D721Med (cell line): ENCODE data around the gene MAP1LC3B2.

Source experiments
- DNase-seq: peaks from one replicate; pipeline ENCODE4 v3.0.0; 2011; ENCODE audit warnings: low spot score; ENCODE audit not compliant: insufficient read length
- FAIRE-seq: peaks from 2 replicates; lab custom pipeline; 2011; peaks lifted over from hg19 to GRCh38; lab: Jason Lieb, UNC
- TF ChIP-seq, protein P1 (sequence below): IDR thresholded peaks from 2 replicates; pipeline ENCODE4 v1.5.1; 2012; ENCODE audit warnings: mild to moderate bottlenecking, control low read depth; ENCODE audit not compliant: insufficient read depth; ENCODE audit errors: missing control alignments

Gene MAP1LC3B2

DNA sequence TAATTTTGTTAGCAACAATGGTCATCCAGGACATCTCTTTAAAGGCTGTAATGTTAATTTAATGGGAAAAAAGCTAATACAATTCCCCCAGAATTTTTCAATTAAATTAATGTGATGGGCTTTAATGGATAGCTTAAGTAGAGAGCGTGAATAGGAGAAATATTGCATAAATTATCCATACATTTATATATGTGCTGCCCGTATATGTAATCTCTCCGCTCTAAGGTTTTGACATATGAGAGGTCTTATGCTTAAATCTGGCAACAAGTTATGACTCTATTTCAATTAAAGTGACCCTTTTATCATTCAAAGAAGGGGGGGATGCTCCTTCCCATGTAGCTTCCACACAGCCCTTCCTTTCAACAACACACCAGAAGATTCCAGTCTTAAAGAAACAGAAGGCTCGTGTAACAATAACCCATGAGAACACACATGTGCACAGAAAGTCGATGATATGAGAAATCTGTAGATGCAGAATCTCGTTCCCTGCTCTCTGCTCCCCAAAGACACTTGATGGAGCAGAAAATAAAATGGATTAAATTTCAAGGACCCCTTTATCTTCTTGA lies 24.0 kb downstream of the MAP1LC3B2 start:
- TF ChIP-seq, protein P1, sequence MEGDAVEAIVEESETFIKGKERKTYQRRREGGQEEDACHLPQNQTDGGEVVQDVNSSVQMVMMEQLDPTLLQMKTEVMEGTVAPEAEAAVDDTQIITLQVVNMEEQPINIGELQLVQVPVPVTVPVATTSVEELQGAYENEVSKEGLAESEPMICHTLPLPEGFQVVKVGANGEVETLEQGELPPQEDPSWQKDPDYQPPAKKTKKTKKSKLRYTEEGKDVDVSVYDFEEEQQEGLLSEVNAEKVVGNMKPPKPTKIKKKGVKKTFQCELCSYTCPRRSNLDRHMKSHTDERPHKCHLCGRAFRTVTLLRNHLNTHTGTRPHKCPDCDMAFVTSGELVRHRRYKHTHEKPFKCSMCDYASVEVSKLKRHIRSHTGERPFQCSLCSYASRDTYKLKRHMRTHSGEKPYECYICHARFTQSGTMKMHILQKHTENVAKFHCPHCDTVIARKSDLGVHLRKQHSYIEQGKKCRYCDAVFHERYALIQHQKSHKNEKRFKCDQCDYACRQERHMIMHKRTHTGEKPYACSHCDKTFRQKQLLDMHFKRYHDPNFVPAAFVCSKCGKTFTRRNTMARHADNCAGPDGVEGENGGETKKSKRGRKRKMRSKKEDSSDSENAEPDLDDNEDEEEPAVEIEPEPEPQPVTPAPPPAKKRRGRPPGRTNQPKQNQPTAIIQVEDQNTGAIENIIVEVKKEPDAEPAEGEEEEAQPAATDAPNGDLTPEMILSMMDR: no peak
- DNase-seq (no peak), FAIRE-seq (no peak)

DNA sequence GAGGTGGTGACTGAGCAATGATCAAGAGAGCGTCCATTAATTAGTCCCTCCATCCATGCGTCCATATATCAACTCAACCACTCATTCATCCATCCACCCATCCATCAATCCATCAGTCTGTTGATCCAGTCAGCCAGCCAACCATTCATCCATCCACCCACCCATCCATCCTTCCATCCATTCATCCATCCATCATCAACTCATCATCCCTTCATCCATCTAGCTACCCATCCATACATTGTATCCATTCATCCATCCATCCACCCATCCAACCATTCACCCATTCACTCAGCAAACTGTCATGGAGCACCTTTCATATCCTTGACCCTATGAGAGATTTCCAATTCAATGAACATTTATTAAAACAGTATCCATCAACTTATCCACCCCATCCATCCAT lies 28.1 kb downstream of the MAP1LC3B2 start:
- DNase-seq (no peak), FAIRE-seq (no peak)
- TF ChIP-seq, protein P1: no peak

DNA sequence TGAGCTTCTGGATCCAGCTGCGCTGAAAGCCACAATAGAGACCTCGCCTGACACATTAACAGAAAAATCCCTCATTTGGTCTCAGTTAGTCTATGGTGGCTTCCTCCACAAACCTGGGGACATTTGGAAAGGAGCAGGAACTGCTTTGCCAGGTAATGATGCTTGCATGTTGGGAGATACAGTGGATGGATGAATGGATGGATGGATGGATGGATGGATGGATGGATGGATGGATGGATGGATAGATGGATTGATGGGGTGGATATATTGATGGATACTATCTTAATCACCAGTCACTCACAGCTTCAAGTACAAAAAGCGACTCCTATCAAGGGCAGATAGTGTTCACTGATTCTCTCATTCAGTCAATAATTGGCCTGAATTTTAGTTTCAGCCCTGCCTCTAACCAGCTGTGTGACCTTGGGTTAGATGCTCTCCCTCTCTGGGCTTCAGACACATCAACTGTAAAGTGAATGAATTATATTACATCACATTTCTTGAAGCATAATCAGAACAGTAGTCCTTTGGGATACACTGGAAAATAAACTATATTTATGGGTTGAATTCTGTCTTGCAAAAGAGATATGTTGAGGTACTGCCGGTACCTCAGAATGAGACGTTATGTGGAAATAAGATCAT lies 29.3 kb downstream of the MAP1LC3B2 start:
- FAIRE-seq (no peak), DNase-seq (no peak)
- TF ChIP-seq, protein P1: no peak

DNA sequence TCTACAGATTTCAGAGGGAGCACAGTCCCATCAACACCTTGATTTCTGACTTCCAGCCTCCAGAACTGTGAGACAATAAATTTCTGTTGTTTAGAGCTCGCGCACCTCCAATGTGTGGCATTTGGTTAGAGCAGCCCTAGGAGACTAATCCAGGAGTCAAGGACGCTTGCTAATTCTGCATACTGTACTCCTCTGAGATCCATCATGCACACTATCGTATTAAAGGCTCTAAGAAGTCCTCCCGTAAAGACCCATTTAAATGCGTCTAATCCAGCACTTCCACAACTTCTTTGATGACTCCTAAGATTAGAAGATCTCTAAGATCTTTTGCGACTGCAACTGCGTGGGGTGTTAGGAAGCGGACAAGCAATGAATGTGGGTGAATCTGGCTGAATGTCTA lies 30.4 kb downstream of the MAP1LC3B2 start:
- TF ChIP-seq, protein P1: no peak
- peak; percentile 47 for DNase-seq
- FAIRE-seq: no peak

DNA sequence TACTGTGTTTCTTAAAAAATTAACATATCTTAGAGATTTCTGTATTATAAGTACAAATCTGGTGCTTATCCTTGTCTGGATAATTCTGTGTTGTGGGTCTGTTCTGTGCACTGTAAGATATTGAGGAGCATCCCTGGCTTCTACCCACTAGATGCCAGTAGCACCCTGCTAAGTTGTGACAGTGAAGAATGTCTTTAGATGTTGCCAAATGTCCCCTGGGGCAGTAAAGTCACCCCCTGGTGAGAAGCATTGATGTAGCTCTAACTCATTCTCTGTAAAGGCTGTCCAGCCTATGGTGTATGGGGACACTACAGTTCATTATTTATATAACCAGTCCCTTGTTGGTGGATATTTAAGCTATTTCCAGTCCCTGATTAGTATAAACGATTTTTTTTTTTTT lies 31.4 kb downstream of the MAP1LC3B2 start:
- DNase-seq (no peak), FAIRE-seq (no peak)
- TF ChIP-seq, protein P1: no peak

DNA sequence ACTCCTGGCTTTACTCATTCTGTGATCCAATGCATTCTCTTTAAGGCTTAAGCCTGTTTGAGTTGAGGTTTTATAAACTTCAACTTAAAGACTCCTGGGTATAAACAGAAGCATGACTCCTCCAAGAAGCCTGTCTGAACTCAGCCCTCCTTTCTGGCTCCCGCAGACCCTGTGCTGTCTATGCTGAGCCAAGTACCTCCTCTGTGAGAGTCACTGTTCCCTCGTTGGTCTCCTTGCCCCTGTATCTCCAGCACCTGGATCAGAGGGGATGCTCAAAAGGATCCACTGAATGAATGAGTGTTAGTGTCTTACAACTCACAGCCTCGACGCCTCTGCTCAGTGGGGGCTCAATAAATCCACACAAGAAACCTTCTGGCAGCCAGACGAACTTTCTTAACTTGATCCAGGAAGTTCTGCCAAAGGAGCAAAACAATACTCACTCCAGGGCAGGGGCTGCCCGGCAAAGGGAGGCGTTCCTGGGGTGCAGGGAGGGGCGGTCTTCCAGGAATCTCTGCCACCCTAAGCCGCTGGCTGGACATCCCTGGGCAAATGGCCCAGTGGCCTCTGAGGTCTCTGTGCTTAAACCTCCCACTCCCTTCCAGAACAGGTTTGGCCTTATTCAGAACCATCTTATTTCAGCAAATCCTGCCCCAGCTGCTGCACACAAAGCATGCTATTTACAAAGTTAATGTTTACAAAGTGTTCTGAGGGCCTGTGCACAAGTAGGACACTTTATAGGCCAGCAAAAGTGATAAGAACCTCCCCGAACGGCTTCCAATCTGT lies 32.9 kb downstream of the MAP1LC3B2 start:
- no peak for FAIRE-seq
- no peak for DNase-seq
- TF ChIP-seq, protein P1: no peak

DNA sequence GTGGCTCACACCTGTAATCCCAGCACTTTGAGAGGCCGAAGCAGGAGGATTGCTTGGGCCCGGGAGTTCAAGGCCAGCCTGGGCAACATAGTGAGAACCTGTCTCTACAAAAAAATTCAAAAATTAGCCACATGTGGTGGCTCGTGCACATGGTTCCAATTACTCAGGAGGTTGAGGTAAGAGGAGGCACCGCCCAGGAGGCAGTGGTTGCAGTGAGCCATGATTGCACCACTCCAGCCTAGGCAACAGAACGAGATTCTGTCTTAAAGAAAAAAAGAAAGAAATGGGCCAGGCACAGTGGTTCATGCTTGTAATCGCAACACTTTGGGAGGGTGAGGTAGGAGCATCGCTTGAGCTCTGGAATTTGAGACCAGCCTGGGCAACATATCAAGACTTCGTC lies 33.5 kb downstream of the MAP1LC3B2 start:
- FAIRE-seq (no peak), DNase-seq (no peak)
- TF ChIP-seq, protein P1: no peak
